SK-N-SH treated with all-trans-retinoic acid at 6 μM for 48 hours (cell line): ENCODE data around the gene FXR2.

Source experiments
- ATAC-seq: fragments of 200-7000 bp; cut with Tn5 transposase; 3 replicates; pipeline ENCODE4 v1.9.1; 2020; ENCODE audit warnings: mild to moderate bottlenecking, moderate library complexity
- ARNTL ChIP-seq: fragments of 450-650 bp; formaldehyde crosslinking; IDR thresholded peaks from 2 replicates; pipeline ENCODE4 v1.5.0; 2020; ENCODE audit warnings: low read depth, mild to moderate bottlenecking, moderate library complexity, borderline replicate concordance
- BACH2 ChIP-seq: fragments of 250-450 bp; sonication (Bioruptor Pico); IDR thresholded peaks from 2 replicates; pipeline ENCODE4 v1.9.0; 2021; ENCODE audit warnings: mild to moderate bottlenecking, borderline replicate concordance
- CREB5 ChIP-seq: fragments of 250-450 bp; sonication (Bioruptor Pico); IDR thresholded peaks from 2 replicates; pipeline ENCODE4 v1.5.1; 2020; ENCODE audit warnings: low read depth, mild to moderate bottlenecking, moderate library complexity
- CSDC2 ChIP-seq: fragments of 250-450 bp; sonication (Bioruptor Pico); IDR thresholded peaks from 2 replicates; pipeline ENCODE4 v1.5.0; 2020; ENCODE audit warnings: mild to moderate bottlenecking, moderate library complexity
- CSRNP3 ChIP-seq: fragments of 250-450 bp; sonication (Bioruptor Pico); IDR thresholded peaks from 2 replicates; pipeline ENCODE4 v1.5.1; 2021; ENCODE audit warnings: mild to moderate bottlenecking, moderate library complexity
- ESRRG ChIP-seq: fragments of 250-450 bp; sonication (Bioruptor Pico); IDR thresholded peaks from 2 replicates; pipeline ENCODE4 v1.6.1; 2021; ENCODE audit warnings: mild to moderate bottlenecking
- GLIS3 ChIP-seq: fragments of 250-450 bp; sonication (Bioruptor Pico); IDR thresholded peaks from 2 replicates; pipeline ENCODE4 v1.5.0; 2020; ENCODE audit warnings: mild to moderate bottlenecking, moderate library complexity
- ISL1 ChIP-seq: fragments of 250-450 bp; sonication (Bioruptor Pico); IDR thresholded peaks from 2 replicates; pipeline ENCODE4 v2.1.2; 2022; ENCODE audit warnings: mild to moderate bottlenecking, moderate library complexity
- PATZ1 ChIP-seq: fragments of 250-450 bp; sonication (Bioruptor Pico); IDR thresholded peaks from 2 replicates; pipeline ENCODE4 v1.8.0; 2020; ENCODE audit warnings: mild to moderate bottlenecking, moderate library complexity, borderline replicate concordance
- RARB ChIP-seq: fragments of 250-450 bp; sonication (Bioruptor Pico); IDR thresholded peaks from 2 replicates; pipeline ENCODE4 v1.8.0; 2021; ENCODE audit warnings: mild to moderate bottlenecking, moderate library complexity
- SNAI2 ChIP-seq: fragments of 250-450 bp; sonication (Bioruptor Pico); IDR thresholded peaks from 2 replicates; pipeline ENCODE4 v1.5.0; 2020; ENCODE audit warnings: mild to moderate bottlenecking, moderate library complexity
- TCF4 ChIP-seq: fragments of 250-450 bp; sonication (Bioruptor Pico); IDR thresholded peaks from 2 replicates; pipeline ENCODE4 v1.8.0; 2021; ENCODE audit warnings: mild to moderate bottlenecking, moderate library complexity, borderline replicate concordance
- TOX ChIP-seq: fragments of 250-450 bp; sonication (Bioruptor Pico); IDR thresholded peaks from 2 replicates; pipeline ENCODE4 v1.8.0; 2021; ENCODE audit warnings: mild to moderate bottlenecking, moderate library complexity, borderline replicate concordance
- TSHZ2 ChIP-seq: fragments of 250-450 bp; sonication (Bioruptor Pico); IDR thresholded peaks from 2 replicates; pipeline ENCODE4 v1.5.0; 2020; ENCODE audit warnings: mild to moderate bottlenecking, moderate library complexity
- ZC3H10 ChIP-seq: fragments of 250-450 bp; sonication (Bioruptor Pico); IDR thresholded peaks from 2 replicates; pipeline ENCODE4 v1.5.1; 2021; ENCODE audit warnings: mild to moderate bottlenecking, moderate library complexity
- ZFP3 ChIP-seq: fragments of 250-450 bp; sonication (Bioruptor Pico); IDR thresholded peaks from 2 replicates; pipeline ENCODE4 v1.5.0; 2020; ENCODE audit warnings: mild to moderate bottlenecking, moderate library complexity
- ZFP30 ChIP-seq: fragments of 450-650 bp; formaldehyde crosslinking; IDR thresholded peaks from 2 replicates; pipeline ENCODE4 v1.5.0; 2022; ENCODE audit warnings: mild to moderate bottlenecking, moderate library complexity
- ZNF565 ChIP-seq: fragments of 450-650 bp; formaldehyde crosslinking; conservative IDR thresholded peaks from 2 replicates; pipeline ENCODE4 v1.5.0; 2020; ENCODE audit warnings: low read depth, mild to moderate bottlenecking, moderate library complexity
- ZNF70 ChIP-seq: fragments of 450-650 bp; formaldehyde crosslinking; IDR thresholded peaks from 2 replicates; pipeline ENCODE4 v1.5.0; 2020; ENCODE audit warnings: mild to moderate bottlenecking, moderate library complexity
- ZNF8 ChIP-seq: fragments of 450-650 bp; formaldehyde crosslinking; IDR thresholded peaks from 2 replicates; pipeline ENCODE4 v1.5.0; 2020; ENCODE audit warnings: mild to moderate bottlenecking, moderate library complexity

The FXR2 gene

GRCh38 chr17:7558544-7559319, 56.0 kb downstream of the FXR2 start, which contains the start of gene TNFSF13:
Gene TNFSF13 (plus strand): TSS chr17:7558750. CDS start chr17:7559040, 290 bp downstream.
- TF ChIP-seq ZNF8 (no peak), BACH2 (CRISPR knock-in tag) (no peak), SNAI2 (CRISPR knock-in tag) (no peak), ZNF565 (CRISPR knock-in tag) (no peak), ZC3H10 (no peak), ARNTL (CRISPR knock-in tag) (no peak), TOX (CRISPR knock-in tag) (no peak), CSRNP3 (no peak), TSHZ2 (CRISPR knock-in tag) (no peak), GLIS3 (CRISPR knock-in tag) (no peak), ISL1 (no peak), TCF4 (CRISPR knock-in tag) (no peak), ESRRG (CRISPR knock-in tag) (no peak), ZFP30 (CRISPR knock-in tag) (no peak), ZNF70 (CRISPR knock-in tag) (no peak), PATZ1 (CRISPR knock-in tag) (no peak), RARB (CRISPR knock-in tag) (no peak), CREB5 (CRISPR knock-in tag) (no peak), CSDC2 (CRISPR knock-in tag) (no peak)
- no peak for ATAC-seq

- no peak for TF ChIP-seq GLIS3 (CRISPR knock-in tag)
- no peak for TF ChIP-seq PATZ1 (CRISPR knock-in tag)
- TF ChIP-seq ZNF8: no peak
- TF ChIP-seq RARB (CRISPR knock-in tag): no peak
- TF ChIP-seq TCF4 (CRISPR knock-in tag): no peak
- no peak for TF ChIP-seq ISL1
- no peak for TF ChIP-seq TSHZ2 (CRISPR knock-in tag)
- TF ChIP-seq TOX (CRISPR knock-in tag): no peak
- no peak for TF ChIP-seq ZFP30 (CRISPR knock-in tag)
- TF ChIP-seq ARNTL (CRISPR knock-in tag): no peak
- no peak for TF ChIP-seq ZFP3 (CRISPR knock-in tag)
- no peak; the same call in 2 of the 3 replicates for ATAC-seq
These were observed 56.7 kb downstream of the FXR2 start for GRCh38 chr17:7557775-7558543.
